GM18498 (cell line): ENCODE measurements around the gene DNAJC15.

Experiments
- ATAC-seq: cut with Tn5 transposase; IDR thresholded peaks from one replicate; pipeline ENCODE4 v1.9.1; 2021; ENCODE audit warnings: mild to moderate bottlenecking, moderate library complexity; ENCODE audit not compliant: unreplicated experiment

Gene DNAJC15

GRCh38 chr13:43003010-43003409, 20.4 kb upstream of the DNAJC15 start:
- no peak for ATAC-seq

GRCh38 chr13:43003729-43004128, 19.7 kb upstream of the DNAJC15 start:
- ATAC-seq, result no peak

- no peak for ATAC-seq
Observed at GRCh38 chr13:43005460-43006236, 17.7 kb upstream of the DNAJC15 start.

DNA sequence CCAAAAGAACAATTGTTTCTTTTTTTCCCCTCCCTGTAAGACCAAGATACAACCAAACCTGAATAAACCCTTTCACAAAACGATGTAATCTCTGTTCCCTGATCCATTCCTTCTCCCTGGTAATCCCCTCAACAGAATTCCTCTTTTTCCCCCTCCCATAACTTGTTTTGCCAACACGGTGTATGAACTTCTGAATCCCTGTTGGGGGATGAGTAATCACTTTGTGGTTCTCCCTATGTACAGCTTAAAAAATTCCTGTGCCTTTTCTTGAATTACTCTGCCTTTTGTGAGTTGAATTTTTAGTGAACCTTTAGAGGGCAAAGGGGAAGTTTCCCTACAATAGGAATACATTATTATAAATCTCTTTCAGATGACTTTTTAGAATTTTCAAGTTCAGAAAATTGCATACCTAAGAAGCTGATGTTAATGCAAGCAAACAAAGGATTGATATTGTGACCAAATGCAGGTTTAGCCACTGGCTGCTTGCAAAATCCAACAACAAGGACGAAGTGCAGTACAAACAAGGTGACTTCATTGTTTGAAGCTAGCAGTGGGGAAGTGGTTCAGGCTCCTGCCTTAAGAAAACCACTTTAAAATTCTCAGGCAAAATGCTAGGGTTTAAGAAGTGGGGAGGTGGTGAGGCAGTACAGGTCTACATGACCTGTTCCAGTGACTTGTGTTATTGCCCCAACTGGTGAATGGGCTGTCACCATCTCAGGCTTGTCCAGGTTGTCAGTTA, 16.3 kb upstream of the DNAJC15 start:
- ATAC-seq, result no peak

DNA sequence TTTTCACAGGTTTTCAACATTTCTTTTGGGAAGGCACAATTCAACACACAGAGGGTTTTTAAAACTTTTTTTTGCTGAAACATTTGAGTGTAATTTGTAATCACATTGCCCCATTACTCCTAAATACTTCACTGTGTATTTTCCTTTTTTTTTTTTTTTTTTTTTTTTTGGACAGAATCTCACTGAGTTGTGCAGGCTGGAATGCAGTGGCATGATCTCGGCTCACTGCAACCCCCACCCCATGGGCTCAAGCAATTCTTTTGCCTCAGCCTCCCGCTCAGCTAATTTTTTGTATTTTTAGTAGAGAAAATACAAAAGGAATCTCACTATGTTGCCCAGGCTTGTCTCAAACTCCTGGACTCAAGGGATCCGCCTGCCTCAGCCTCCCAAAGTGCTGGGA, 14.8 kb upstream of the DNAJC15 start:
- no peak for ATAC-seq

DNA sequence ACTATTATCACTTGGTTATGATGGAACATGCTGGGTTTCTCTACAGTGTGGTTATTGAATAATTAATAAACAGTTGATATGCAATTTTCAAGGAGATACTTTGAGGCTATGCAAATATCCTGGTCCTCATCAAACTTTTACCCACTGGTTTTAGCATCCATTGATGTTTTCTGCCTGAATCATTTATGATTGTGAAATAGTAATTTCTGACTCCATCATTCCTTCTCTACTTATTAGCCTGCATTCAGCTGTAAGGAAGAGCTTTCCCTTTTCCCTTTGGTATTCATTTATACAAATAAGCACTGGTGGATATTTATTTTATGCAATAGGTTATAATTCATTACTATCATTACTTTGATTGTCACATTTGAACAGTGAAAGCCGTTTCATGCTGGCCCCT, 13.9 kb upstream of the DNAJC15 start:
- ATAC-seq, result no peak

GRCh38 chr13:43014162-43014561, 9.2 kb upstream of the DNAJC15 start:
- no peak for ATAC-seq

DNA sequence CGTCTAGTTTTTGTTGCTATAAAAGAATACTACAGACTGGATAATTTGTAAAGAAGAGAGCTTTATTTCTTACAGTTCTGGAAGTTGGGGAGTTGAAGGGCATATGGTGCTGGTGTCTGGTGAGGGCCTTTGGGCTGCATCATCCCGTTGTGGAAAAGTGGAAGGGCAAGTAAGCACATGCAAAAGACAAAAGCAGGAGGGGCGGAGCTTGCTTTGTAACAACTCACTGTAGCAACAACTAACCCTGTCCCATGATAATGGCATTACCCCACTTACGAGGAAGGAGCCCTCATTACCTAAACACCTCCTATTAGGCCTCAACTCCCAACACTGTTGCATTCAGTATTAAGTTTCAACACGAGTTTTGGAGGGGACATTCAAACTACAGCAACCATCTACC, 7.2 kb upstream of the DNAJC15 start:
- no peak for ATAC-seq

- ATAC-seq, result no peak
Observed at GRCh38 chr13:43019811-43020210, 3.6 kb upstream of the DNAJC15 start.

DNA sequence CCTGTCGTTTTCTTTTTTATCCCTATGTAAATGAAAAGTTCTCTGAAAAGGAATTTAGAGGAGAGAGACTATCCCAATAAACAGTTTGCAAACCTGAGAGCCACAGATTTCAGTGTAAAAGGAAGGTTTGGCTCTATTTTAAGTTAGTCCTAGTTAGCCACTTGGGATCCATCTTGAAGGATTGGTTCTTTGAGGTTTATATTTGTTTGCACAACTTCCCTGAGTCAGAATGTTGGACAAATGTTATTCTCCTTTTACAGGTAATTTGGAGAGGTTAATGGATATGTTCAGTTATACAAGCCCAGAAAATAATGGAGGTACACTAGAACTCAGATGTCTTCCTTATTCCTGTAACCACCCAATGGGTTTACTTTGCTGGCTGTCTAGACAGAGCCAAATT, 2.6 kb upstream of the DNAJC15 start:
- ATAC-seq, result no peak

GRCh38 chr13:43021926-43022670, 1.3 kb upstream of the DNAJC15 start:
- no peak for ATAC-seq

GRCh38 chr13:43022934-43023288, 475 bp upstream of the DNAJC15 start:
- no peak for ATAC-seq

DNA sequence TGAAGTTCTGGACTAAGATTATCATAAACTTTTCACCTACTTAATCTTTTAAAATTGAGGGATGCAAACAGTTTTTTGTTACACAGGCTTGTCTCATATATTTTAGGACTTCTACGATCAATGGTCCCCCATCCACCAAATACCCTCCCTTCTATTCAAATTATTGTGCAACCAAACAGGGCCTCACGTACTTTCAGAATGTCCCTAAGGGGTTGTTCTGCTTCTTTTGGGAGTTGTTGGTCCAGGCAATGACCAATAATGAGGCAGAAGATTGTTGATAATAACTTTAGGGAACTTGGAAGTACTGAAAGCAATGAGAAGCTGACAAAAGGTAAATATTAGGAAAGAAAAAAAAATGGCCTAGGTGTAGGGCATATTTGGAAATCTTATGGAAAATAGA, 2.9 kb downstream of the DNAJC15 start:
- no peak for ATAC-seq

DNA sequence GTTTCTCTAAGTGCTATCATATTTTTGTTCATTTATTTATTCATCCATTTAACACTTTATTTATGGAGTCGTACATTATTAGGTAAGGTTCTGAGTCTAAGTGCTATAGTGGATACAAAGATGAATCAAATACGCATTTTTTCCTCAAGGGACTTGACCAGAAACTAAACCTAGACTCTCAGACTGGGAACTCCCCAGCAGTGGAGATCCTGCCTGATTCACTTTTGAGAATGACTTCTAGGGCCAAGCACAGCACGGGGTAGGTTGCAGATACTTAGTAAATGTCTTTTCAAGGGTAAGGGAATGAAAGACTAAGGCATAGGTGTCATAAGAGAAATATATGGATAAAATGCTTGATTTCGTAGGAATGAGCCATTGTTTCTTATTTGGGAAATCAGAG, 7.2 kb downstream of the DNAJC15 start:
- ATAC-seq, result no peak

- ATAC-seq, result no peak
Observed at GRCh38 chr13:43031881-43032280, 8.5 kb downstream of the DNAJC15 start.

DNA sequence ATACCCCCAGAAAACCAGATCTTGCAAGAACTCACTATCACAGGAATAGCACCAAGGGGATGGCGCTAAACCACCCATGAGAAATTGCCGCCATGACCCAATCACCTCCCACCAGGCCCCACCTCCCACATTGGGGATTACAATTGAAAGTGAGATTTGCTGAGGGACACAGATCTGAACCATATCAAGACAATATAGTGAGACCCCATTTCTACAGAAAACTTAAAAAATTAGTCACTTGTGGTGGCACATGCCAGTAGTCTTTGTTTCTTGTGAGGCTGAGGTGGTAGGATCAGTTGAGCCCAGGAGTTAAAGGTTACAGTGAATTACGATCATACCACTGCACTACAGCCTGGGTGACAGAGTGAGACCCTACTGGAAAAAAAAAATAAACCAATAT, 9.7 kb downstream of the DNAJC15 start:
- no peak for ATAC-seq

- ATAC-seq, result no peak
Observed at GRCh38 chr13:43036351-43037250, 13.2 kb downstream of the DNAJC15 start.

GRCh38 chr13:43039966-43040365, 16.6 kb downstream of the DNAJC15 start:
- ATAC-seq, result no peak

DNA sequence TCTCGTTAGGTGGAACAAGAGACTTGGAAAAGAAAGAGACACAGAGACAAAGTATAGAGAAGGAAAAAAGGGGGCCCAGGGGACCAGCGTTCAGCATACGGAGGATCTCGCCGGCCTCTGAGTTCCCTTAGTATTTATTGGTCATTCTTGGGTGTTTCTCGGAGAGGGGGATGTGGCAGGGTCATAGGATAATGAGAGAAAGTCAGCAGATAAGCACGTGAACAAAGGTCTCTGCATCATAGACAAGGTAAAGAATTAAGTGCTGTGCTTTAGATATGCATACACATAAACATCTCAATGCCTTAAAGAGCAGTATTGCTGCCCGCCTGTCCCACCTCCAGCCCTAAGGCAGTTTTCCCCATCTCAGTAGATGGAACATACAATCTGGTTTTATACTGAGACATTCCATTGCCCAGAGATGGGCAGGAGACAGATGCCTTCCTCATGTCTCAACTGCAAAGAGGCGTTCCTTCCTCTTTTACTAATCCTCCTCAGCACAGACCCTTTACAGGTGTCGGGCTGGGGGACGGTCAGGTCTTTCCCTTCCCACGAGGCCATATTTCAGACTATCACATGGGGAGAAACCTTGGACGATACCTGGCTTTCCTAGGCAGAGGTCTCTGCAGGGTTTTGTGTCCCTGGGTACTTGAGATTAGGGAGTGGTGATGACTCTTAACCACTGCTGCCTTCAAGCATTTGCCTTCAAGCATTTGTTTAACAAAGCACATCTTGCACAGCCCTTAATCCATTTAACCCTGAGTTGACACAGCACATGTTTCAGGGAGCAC, 17.4 kb downstream of the DNAJC15 start:
- ATAC-seq, result peak; percentile 6

DNA sequence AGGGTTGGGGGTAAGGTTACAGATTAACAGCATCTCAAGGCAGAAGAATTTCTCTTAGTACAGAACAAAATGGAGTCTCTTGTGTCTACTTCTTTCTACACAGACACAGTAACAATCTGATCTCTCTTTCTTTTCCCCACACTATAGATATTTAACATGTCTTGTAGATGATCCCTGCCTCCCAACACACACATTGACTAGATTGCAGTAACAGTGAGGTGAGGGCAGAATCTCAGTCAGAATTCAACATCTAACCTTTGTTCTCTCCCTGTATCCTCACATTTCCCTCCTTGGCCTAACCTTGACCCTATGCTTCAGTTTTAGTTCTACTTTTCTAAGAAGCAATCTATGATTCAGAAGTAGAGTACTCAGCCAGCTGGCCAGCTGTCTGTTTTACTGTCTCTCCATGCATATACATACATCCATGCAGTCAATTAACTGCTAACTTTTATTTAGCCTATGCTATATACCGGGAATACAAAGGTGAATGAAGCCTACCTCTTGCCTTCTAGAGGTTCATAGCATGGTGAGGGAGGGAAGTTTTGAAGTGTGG, 18.1 kb downstream of the DNAJC15 start:
- ATAC-seq, result peak; percentile 56
